C4-2B (cell line): ENCODE measurements around the gene TRPV5.

ENCODE experiments used
- H3K27ac ChIP-seq: fragments of 450-650 bp; 2 replicates; pipeline ENCODE4 v1.5.1; 2017
- ZFX ChIP-seq: fragments of 450-650 bp; IDR thresholded peaks from 2 replicates; pipeline ENCODE4 v1.6.1; 2017
- TF ChIP-seq, protein P1 (sequence below): fragments of 450-650 bp; conservative IDR thresholded peaks from 2 replicates; pipeline ENCODE4 v1.5.1; 2017; ENCODE audit warnings: mild to moderate bottlenecking

The TRPV5 gene

GRCh38 chr7:142863891-142864685, 69.5 kb downstream of the TRPV5 start:
- TF ChIP-seq, protein P1, sequence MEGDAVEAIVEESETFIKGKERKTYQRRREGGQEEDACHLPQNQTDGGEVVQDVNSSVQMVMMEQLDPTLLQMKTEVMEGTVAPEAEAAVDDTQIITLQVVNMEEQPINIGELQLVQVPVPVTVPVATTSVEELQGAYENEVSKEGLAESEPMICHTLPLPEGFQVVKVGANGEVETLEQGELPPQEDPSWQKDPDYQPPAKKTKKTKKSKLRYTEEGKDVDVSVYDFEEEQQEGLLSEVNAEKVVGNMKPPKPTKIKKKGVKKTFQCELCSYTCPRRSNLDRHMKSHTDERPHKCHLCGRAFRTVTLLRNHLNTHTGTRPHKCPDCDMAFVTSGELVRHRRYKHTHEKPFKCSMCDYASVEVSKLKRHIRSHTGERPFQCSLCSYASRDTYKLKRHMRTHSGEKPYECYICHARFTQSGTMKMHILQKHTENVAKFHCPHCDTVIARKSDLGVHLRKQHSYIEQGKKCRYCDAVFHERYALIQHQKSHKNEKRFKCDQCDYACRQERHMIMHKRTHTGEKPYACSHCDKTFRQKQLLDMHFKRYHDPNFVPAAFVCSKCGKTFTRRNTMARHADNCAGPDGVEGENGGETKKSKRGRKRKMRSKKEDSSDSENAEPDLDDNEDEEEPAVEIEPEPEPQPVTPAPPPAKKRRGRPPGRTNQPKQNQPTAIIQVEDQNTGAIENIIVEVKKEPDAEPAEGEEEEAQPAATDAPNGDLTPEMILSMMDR = no peak
- TF ChIP-seq ZFX = no peak
- H3K27ac ChIP-seq = no peak overlapping the region

GRCh38 chr7:142862786-142863400, 70.7 kb downstream of the TRPV5 start:
- H3K27ac ChIP-seq = no peak overlapping the region
- TF ChIP-seq ZFX = no peak
- TF ChIP-seq, protein P1 = no peak

- no peak overlapping the region for H3K27ac ChIP-seq
- TF ChIP-seq, protein P1 = no peak
- TF ChIP-seq ZFX = no peak
Observed at GRCh38 chr7:142862351-142862750, 71.2 kb downstream of the TRPV5 start.

GRCh38 chr7:142860968-142861367, 72.6 kb downstream of the TRPV5 start:
- no peak overlapping the region for H3K27ac ChIP-seq
- TF ChIP-seq, protein P1 = no peak
- no peak for TF ChIP-seq ZFX

DNA sequence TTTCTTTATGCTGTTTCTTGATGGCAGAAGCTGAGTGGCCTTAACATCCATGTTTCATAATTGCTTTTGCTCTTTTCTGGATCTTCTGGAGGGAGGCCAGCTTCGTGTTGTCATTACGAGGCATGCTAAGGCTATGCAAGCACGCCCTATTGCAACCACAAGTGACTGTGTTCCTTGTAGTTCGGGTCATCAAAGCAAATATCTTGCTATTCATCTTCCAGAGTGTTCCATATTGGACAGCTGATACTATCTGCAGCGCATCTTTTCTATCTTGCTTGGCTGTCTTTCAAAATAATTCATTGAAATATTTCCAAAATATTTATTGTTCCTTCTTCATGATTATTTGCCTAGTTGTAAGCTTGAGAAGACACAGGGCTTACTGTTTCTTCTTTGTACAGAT, 73.7 kb downstream of the TRPV5 start:
- H3K27ac ChIP-seq = no peak overlapping the region
- TF ChIP-seq ZFX = no peak
- TF ChIP-seq, protein P1 = no peak

GRCh38 chr7:142859411-142859810, 74.1 kb downstream of the TRPV5 start:
- TF ChIP-seq ZFX = no peak
- no peak overlapping the region for H3K27ac ChIP-seq
